Activated CD4-positive, alpha-beta T cell treated with anti-CD3 and anti-CD28 coated beads, Interleukin-2, amount 10 ng/mL, durations not matched to agents 7 days and 5 days (primary cell): ENCODE data around the gene PABPN1. TPM values are rescaled to one million over a fixed set of nuclear protein-coding genes. Genes with fewer than 3 reads are reported as not detected.

Experiments used
- CTCF ChIA-PET: fragments of 350-600 bp; sonication (Branson Sonifier 250); formaldehyde crosslinking; loops from one replicate; lab custom pipeline; 2021; ENCODE audit warnings: antibody characterized with exemption; lab: Charles Lee
- POLR2A ChIA-PET: fragments of 350-600 bp; sonication (Branson Sonifier 250); formaldehyde crosslinking; loops from one replicate; lab custom pipeline; 2021; ENCODE audit warnings: antibody characterized with exemption; lab: Charles Lee
- DNase-seq: peaks from one replicate; pipeline ENCODE4 v3.0.0-alpha.2; 2020
- H3K27ac Mint-ChIP-seq: one replicate; pipeline ENCODE4 v1.8.0; 2021; ENCODE audit warnings: mild to moderate bottlenecking, moderate library complexity, mixed read lengths
- H3K27me3 Mint-ChIP-seq: one replicate; pipeline ENCODE4 v1.8.0; 2021; ENCODE audit warnings: mixed read lengths
- H3K36me3 Mint-ChIP-seq: one replicate; pipeline ENCODE4 v1.8.0; 2021; ENCODE audit warnings: low read depth, mixed read lengths
- H3K4me1 Mint-ChIP-seq: one replicate; pipeline ENCODE4 v1.8.0; 2021; ENCODE audit warnings: mixed read lengths
- H3K4me3 Mint-ChIP-seq: one replicate; pipeline ENCODE4 v1.8.0; 2021; ENCODE audit warnings: mild to moderate bottlenecking, moderate library complexity, mixed read lengths
- H3K9me3 Mint-ChIP-seq: one replicate; pipeline ENCODE4 v1.8.0; 2021; ENCODE audit warnings: mixed read lengths
- total RNA-seq, 2 experiments: library from RNA; stranded (reverse); gene quantifications; one replicate each; pipeline ENCODE4 v1.2.3, GENCODE V29; 2021

PABPN1 gene
- total RNA-seq, 2 experiments from 2014 or later = 203 to 208 TPM

GRCh38 chr14:23365036-23365731 is 43.9 kb downstream of the PABPN1 start, which contains the start of gene EFS:
EFS (minus strand) TSS chr14:23365172; CDS start chr14:23365025, 147 bp downstream.
- H3K27me3 Mint-ChIP-seq = peaks cover 40% of the 10 kb centered on the region
- CTCF ChIA-PET = no interaction called here
- H3K4me1 Mint-ChIP-seq = peaks cover 2% of the 10 kb centered on the region
- no peaks in the 10 kb centered on the region for H3K9me3 Mint-ChIP-seq
- POLR2A ChIA-PET = no interaction called here
- H3K36me3 Mint-ChIP-seq = no peaks in the 10 kb centered on the region
- no peak within 1 kb of the TSS for H3K4me3 Mint-ChIP-seq
- DNase-seq = no peak
- H3K27ac Mint-ChIP-seq = no peak within 1 kb of the TSS

GRCh38 chr14:23365732-23366425 is 44.6 kb downstream of the PABPN1 start:
- H3K27me3 Mint-ChIP-seq = peaks cover 40% of the 10 kb centered on the region
- POLR2A ChIA-PET = no interaction called here
- peaks cover 2% of the 10 kb centered on the region for H3K4me1 Mint-ChIP-seq
- CTCF ChIA-PET = interaction anchor here (0.9 kb wide), 2 partner anchors 32 kb away, joined by 3 read pairs; no protein-coding TSS in a partner anchor
- no peak overlapping the region for H3K4me3 Mint-ChIP-seq
- no peak overlapping the region for H3K27ac Mint-ChIP-seq
- H3K9me3 Mint-ChIP-seq = no peaks in the 10 kb centered on the region
- H3K36me3 Mint-ChIP-seq = no peaks in the 10 kb centered on the region
- no peak for DNase-seq

GRCh38 chr14:23366426-23366921 is 45.2 kb downstream of the PABPN1 start:
- no peak overlapping the region for H3K27ac Mint-ChIP-seq
- POLR2A ChIA-PET = no interaction called here
- H3K4me1 Mint-ChIP-seq = peaks cover 2% of the 10 kb centered on the region
- H3K27me3 Mint-ChIP-seq = peaks cover 40% of the 10 kb centered on the region
- no peak overlapping the region for H3K4me3 Mint-ChIP-seq
- no peaks in the 10 kb centered on the region for H3K9me3 Mint-ChIP-seq
- DNase-seq = no peak
- CTCF ChIA-PET = interaction anchor here (0.9 kb wide), 2 partner anchors 31 to 32 kb away, joined by 3 read pairs; no protein-coding TSS in a partner anchor
- H3K36me3 Mint-ChIP-seq = no peaks in the 10 kb centered on the region

GRCh38 chr14:23370221-23370620 is 49.0 kb downstream of the PABPN1 start:
- Mint-ChIP-seq H3K27ac (no peak overlapping the region), H3K36me3 (no peaks in the 10 kb centered on the region), H3K27me3 (peaks cover 20% of the 10 kb centered on the region), H3K9me3 (no peaks in the 10 kb centered on the region), H3K4me1 (peaks cover 7% of the 10 kb centered on the region), H3K4me3 (no peak overlapping the region)
- ChIA-PET POLR2A (no interaction called here), CTCF (interaction anchor here (0.6 to 2.5 kb wide), 4 partner anchors 9 to 174 kb away, joined by 3 to 14 read pairs (median 4); partner anchors contain the start of gene PABPN1)
- no peak for DNase-seq

- CTCF ChIA-PET = no interaction called here
- Mint-ChIP-seq H3K4me3 (no peak overlapping the region), H3K4me1 (peaks cover 7% of the 10 kb centered on the region), H3K36me3 (no peaks in the 10 kb centered on the region), H3K9me3 (no peaks in the 10 kb centered on the region), H3K27me3 (peaks cover 13% of the 10 kb centered on the region), H3K27ac (no peak overlapping the region)
- POLR2A ChIA-PET = no interaction called here
- DNase-seq = no peak
Observed at GRCh38 chr14:23371865-23372264, 50.6 kb downstream of the PABPN1 start.

- Mint-ChIP-seq H3K36me3 (no peaks in the 10 kb centered on the region), H3K4me3 (no peak within 1 kb of the TSS), H3K4me1 (peaks cover 5% of the 10 kb centered on the region), H3K27ac (no peak within 1 kb of the TSS), H3K9me3 (no peaks in the 10 kb centered on the region), H3K27me3 (peaks cover 7% of the 10 kb centered on the region)
- POLR2A ChIA-PET = no interaction called here
- CTCF ChIA-PET = no interaction called here
- DNase-seq = no peak
Observed at GRCh38 chr14:23372509-23372908, 51.3 kb downstream of the PABPN1 start, which contains the start of gene IL25. IL25 (plus strand) TSS chr14:23372809.

GRCh38 chr14:23373041-23373440 is 51.8 kb downstream of the PABPN1 start:
- Mint-ChIP-seq H3K36me3 (no peaks in the 10 kb centered on the region), H3K27me3 (peaks cover 3% of the 10 kb centered on the region), H3K9me3 (no peaks in the 10 kb centered on the region), H3K4me1 (peaks cover 5% of the 10 kb centered on the region), H3K27ac (no peak overlapping the region), H3K4me3 (no peak overlapping the region)
- POLR2A ChIA-PET = no interaction called here
- CTCF ChIA-PET = no interaction called here
- DNase-seq = no peak

Other genes with a start within 250 kb of the PABPN1 start
- 100 to 1,000 TPM; 202 to 221 TPM for gene ACIN1, start 226.3 kb upstream of the PABPN1 start, total RNA-seq
- 10 to 100 TPM; 48.0 to 48.2 TPM for gene C14orf119, start 226.0 kb upstream of the PABPN1 start, total RNA-seq
- not detected for gene CIROP, start 216.5 kb upstream of the PABPN1 start, total RNA-seq
- gene CEBPE, start 202.2 kb upstream of the PABPN1 start, total RNA-seq = under 1 TPM; 0.67 to 0.98 TPM
- gene SLC7A8, start 137.8 kb upstream of the PABPN1 start, total RNA-seq = under 1 TPM; 0.27 to 0.64 TPM
- not detected for gene RNF212B, start 83.5 kb upstream of the PABPN1 start, total RNA-seq
- gene HOMEZ, start 35.3 kb upstream of the PABPN1 start, total RNA-seq = 10 to 100 TPM; 11.4 TPM
- gene PPP1R3E, start 18.6 kb upstream of the PABPN1 start, total RNA-seq = 10 to 100 TPM; 38.6 to 49.2 TPM
- gene BCL2L2, start 14.6 kb upstream of the PABPN1 start, total RNA-seq = 1 to 10 TPM; 1.7 to 3.2 TPM
- gene SLC22A17, start 31.4 kb downstream of the PABPN1 start, total RNA-seq = 1 to 10 TPM; 3.0 to 3.4 TPM
- gene EFS, start 43.7 kb downstream of the PABPN1 start, total RNA-seq = not detected
- not detected for gene IL25, start 51.4 kb downstream of the PABPN1 start, total RNA-seq
- gene CMTM5, start 55.6 kb downstream of the PABPN1 start, total RNA-seq = not detected
- gene MYH6, start 86.8 kb downstream of the PABPN1 start, total RNA-seq = under 1 TPM; 0.07 to 0.08 TPM
- gene MYH7, start 114.2 kb downstream of the PABPN1 start, total RNA-seq = under 1 TPM; 0.04 to 0.07 TPM
- gene NGDN, start 148.2 kb downstream of the PABPN1 start, total RNA-seq = 10 to 100 TPM; 46.4 to 47.3 TPM
- 1 to 10 TPM; 1.0 to 1.1 TPM for gene ZFHX2, start 230.3 kb downstream of the PABPN1 start, total RNA-seq
- 10 to 100 TPM in 1 of 2 experiments, 1 to 10 TPM in 1; 8.1 to 12.7 TPM for gene THTPA, start 234.8 kb downstream of the PABPN1 start, total RNA-seq
- 100 to 1,000 TPM; 306 to 333 TPM for gene AP1G2, start 246.3 kb downstream of the PABPN1 start, total RNA-seq